HG02798 (cell line): ENCODE measurements around the gene RUNX1.
A peak's percentile ranks its signal among the peaks of the same experiment; 100 is the strongest.
"Not testable (repeated sequence)": the region's sequence is repeated elsewhere in the genome, so short reads cannot be mapped to it uniquely, and the experiment has no call there.

Source experiments
- ATAC-seq: cut with Tn5 transposase; IDR thresholded peaks from one replicate; pipeline ENCODE4 v1.9.1; 2021; ENCODE audit warnings: mild to moderate bottlenecking; ENCODE audit not compliant: unreplicated experiment, poor library complexity

RUNX1 gene

GRCh38 chr21:34996304-34997101 lies 52.6 kb downstream of the RUNX1 start:
- no peak for ATAC-seq

DNA sequence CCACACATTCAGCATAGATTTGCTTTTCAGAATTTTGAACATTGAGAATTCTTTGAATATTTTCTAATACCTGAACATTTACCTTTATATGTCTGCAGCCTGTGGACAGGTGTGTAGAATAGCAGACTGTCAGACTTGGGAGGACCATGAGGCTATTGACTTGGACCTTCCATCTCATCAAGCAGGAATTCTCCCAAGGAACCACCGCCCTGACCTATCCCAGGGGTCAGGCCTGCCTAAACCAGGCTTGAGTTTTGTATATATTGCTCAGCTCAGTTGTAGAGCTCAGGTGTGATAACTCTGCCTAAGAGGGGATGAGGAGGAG lies 53.2 kb downstream of the RUNX1 start:
- no peak for ATAC-seq

DNA sequence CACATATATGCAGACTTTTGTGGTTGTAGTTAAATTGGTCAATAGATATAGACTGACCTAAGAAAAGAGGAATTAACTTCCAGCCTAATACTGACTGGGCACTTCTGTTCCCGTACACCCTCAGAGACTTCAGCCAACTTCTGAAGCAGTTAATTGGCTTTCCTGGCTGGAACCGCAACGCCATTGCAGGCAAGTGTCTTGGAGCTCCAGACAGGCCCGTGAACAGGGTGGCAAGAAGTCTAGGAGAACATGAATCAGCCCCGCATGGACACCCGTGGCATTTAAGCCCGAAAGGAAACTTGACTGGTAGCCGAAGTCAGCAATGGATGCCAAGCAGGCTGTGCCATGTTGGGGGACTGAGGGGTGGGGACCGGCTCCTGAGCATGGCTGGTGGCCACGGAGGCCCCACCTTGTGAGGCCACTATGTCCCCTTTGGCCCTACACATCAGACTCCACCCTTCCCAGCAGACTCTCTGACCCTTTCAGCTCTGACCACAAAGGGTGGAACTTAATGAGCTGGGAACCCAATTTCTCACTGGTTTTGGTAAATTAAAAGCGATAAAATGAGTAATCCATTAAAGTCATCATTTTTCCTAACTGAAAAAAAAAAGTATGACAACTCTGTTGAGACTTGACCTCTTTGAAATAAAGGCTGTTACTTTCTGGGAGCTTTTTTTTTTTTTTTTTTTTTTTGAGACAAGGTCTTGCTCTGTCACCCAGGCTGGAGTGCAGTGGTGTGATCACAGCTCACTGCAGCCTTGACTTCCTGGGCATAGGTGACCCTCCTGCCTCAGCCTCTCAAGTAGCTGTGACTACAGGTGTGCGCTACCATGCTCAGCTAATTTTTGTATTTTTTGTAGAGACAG lies 54.1 kb downstream of the RUNX1 start:
- ATAC-seq, result no peak

DNA sequence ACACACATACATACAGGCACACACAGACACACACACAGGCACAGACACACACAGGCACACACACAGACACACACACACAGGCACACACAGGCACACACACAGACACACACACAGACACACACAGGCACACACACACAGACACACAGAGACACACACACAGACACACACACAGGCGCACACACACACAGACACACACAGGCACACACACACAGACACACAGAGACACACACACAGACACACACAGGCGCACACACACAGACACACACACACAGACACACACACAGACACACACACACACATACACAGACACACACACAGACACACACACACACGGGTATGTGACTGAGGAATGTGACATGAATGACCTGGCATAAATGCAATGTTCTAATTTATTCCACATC lies 55.6 kb downstream of the RUNX1 start:
- ATAC-seq, result not testable (repeated sequence)

DNA sequence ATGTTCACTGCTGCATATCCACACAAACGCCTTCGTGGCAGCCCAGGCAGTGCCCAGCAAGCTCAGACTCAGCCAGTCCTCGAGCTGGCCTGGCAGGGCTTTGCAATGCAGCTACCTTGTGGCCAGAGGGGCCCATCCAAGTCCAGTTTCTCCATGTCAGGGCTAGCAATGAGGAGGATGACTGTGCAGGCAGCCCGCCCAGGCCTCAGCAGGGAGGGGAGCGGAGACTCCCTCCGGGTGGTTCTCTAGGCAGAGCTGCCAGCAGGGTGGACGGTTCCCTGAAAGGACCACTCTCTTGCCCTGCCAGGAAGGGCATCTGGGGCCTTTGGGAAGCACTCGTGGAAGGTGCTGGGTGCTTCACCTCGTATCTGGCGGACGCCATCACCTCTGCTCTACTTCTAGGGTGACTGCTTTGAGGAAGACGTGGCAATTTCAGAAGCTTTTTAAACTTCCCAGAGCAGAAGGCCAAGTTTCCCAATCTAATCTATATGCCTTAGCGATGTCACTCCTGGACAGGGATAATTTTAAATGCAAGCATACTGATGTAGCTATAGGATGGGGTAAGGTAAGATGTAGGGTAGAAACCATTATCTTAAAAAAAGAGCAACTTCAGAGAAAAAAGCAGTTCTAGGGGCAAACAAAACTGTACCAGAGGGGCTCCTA lies 56.2 kb downstream of the RUNX1 start:
- ATAC-seq, result no peak

DNA sequence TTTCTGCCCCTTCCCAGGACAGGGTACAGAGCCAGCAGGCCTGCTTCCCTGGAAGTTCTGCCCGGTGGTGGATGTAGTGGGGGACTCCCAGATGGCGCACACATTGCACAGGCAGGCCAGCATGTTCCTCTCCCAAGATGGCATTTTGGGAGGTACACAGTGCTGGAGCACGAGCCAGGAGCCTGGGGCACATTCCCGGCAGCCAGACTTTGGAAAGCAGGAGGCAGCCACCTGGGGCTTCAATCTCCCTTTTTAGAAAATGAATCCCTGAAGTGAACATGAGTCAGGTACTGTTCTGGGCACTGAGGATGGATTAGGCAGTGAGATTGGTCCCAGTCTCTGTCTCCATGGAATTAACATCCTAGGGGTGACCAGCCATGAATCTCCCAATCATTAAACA lies 56.9 kb downstream of the RUNX1 start:
- no peak for ATAC-seq

DNA sequence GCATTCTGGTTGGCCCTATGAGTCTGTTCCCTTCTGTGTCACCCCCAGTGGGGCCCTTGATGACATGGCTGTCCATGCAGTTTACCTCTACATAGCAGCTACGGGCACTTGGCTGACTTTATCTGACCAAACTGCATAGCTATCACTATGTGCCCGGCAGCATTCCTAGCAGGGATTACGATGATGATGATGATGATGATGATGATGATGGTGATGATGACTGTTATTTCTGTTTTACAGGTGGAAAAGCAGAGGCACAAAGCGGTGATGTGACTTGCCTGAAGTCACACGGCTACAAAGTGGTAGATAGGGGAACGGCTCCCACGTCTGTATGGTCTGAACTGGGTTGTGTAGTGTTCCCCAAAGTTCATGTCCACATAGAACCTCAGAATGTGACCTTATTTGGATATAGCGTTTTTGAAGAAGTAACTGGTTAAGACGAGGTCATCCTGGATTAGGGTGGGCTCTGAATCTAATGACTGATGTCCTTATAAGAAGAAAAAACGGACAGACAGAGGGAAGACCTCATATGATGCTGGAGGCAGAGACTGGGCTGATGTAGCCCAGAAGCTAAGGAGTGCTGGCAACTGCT lies 57.6 kb downstream of the RUNX1 start:
- ATAC-seq, result no peak

DNA sequence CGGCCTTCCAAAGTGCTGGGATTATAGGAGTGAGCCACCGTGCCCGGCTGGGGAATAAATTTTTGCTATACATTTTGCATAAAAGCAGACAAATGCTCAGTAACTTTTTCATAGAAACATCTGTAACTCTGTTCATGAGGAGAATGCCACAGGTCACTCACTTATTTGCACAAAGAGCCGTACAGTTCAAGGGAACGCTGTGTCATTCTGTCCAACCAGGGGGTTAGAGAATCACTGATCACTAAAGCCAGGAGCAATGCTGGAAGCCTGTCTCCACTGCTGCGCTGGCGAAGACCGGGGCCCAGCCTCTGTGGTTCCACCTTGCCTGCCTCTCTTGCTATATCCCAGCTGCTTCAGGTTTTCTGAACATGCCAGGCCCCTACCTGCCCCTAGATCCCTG lies 58.3 kb downstream of the RUNX1 start:
- ATAC-seq, result no peak

GRCh38 chr21:34989337-34990151 lies 59.6 kb downstream of the RUNX1 start:
- no peak for ATAC-seq

GRCh38 chr21:34988625-34989024 lies 60.5 kb downstream of the RUNX1 start:
- ATAC-seq, result no peak

- no peak for ATAC-seq
Measured at GRCh38 chr21:34988139-34988538, 61.0 kb downstream of the RUNX1 start.

DNA sequence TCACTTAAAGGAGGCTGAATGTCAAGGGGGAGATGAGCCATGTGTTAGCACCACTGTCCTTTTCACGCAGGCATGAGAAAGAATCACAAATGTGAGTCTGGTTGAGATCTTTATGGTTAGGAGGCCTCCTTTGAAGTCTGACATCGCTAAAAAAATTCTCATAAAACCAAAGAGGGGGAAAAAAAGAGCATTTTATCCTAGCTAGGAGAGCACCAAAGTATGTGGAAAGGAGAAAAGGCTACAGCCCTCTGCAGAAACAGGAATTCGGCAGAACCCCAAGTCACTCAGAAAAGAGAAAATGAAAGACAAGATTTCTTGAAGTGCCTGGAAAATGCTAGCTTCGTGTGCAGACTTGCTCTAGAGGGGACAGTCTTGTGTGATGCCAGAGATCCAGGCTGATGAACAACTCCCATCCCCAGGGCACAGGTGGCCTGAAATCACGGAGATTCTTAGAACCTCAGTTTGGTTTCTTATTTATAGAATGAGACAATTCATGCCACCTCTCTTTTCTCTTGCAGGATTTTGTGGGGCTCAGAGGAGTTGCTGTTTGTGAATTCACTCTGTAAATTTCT lies 61.5 kb downstream of the RUNX1 start:
- ATAC-seq, result peak; percentile 21

DNA sequence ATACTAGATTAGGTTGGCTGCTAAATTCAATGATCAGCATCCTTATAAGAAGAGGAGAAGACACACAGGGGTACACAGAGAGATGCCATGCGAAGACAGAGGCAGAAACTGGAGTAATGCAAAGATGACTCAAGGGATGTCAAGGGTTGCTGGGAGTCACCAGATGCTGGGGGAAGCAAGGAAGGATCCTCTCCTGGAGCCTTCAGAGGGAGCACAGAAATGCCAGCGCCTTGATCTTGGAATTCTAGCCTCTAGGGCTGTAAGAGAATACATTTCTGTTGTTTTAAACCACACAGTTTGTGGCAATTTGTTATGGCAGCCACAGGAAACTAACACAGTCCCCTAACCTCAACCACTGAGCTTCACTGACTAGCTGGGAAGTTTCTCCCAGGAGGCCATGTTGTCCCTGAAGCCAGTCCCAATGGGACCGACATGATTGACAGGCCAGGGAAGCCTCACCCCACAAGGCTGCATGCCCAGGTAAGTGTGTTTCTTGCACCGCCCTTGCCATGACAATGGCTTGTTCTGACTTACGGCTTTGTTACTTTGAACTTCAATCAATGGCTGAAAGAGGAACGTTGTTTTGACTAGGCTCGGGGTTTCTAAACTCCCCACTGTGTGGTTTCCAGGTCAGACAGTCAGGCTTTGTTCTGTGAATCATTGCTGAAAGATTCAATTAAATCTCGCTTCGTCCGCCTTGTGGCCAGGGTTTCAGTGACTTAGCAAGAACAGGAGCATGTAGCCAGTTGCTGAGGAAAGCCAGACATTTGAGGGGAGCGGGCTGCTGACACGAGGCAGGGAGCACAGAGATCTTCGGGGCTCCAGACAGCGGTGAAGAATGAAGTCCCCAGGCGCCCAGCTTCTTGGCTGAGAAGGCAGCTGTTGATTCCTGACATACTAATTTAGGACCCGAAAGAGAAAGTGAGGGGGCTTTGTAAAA lies 62.3 kb downstream of the RUNX1 start:
- peak; percentile 67 for ATAC-seq

GRCh38 chr21:34984356-34985058 lies 64.6 kb downstream of the RUNX1 start:
- ATAC-seq, result no peak

DNA sequence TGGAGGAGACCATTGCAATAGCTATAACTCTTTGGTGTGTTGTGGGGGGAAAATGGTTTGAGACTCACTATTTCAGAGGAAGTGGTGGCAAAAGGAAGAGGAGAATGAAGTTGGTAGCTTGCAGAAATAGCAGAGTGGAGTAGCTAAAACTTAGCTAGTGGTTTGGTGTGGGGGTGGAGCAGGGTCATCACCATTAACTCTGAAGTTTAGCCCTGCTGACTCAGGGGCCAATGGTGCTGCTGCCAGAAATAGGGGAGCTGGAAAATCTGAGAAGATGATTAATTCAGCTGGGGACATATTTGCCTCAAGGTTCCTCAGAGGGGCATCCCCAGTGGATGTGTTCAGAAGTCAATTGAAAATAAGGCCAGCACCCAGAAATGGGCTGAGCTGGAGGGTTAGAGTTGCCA lies 65.4 kb downstream of the RUNX1 start:
- ATAC-seq, result no peak

DNA sequence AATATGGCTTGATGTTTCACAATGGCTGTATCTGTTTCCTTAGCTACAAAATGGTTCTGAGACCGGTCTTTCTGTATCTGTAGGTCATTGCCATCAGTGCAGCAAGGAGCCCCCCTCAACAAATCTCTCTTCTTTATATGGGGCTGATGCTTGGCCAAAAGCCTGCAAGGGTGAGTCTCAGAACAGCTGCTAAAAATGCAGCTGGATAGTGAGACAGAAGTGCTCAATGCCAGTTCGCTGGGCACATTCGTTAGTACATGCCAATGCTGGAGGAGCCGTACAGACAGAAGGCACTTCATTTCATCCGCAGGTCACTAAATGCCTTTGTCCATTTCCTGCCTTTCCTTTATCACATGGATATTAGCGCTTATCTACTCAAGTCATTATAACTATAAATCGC lies 67.3 kb downstream of the RUNX1 start:
- ATAC-seq, result no peak

DNA sequence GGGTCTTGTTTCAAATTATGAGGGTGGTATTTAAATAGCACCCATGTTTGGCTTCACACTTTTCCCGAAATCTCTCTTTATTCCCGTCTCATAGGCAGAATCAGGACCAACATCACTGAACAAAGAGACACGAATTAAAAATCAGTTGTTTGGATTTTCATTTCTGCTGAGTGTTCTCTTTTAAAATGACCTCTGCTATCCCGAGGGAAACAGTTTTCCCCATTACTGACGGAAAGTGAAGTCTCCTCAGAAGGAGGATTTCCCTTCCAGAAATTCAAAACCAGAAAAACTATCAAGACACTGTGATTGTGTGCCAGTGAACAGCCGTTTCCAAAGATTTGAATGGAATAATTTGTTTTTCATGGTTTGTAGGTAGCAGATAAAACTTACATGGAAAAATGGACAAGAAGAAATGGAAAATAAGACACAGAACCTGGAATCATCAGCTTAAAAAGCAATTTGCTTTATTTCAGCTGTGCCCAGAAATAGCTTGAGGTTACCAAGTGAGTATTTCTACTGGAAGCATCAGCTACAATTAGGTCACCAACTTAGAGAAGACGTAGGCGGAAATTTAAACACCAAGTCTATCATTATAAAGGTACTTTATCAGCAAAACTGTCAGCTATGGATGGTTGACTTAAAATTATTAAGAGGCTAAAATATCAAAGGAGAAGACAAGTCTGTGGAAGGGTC lies 68.5 kb downstream of the RUNX1 start:
- no peak for ATAC-seq
